SK-N-MC (cell line): Measurements from ENCODE around the gene NR1H4.
"Not testable (repeated sequence)": the region's sequence is repeated elsewhere in the genome, so short reads cannot be mapped to it uniquely, and the experiment has no call there.

Experiments
- EZH2 ChIP-seq: fragments of 200-600 bp; sonication (generic); IDR thresholded peaks from one replicate; pipeline ENCODE4 v1.6.1; 2017; ENCODE audit warnings: antibody characterized with exemption
- FOXP2 ChIP-seq: optimal IDR thresholded peaks from 2 replicates; pipeline ENCODE3; 2011; ENCODE audit warnings: mild to moderate bottlenecking, moderate library complexity; ENCODE audit not compliant: insufficient read depth; ENCODE audit errors: extremely low read length, control extremely low read depth
- POLR2AphosphoS5 ChIP-seq: IDR thresholded peaks from 2 replicates; pipeline ENCODE4 v1.6.1; 2012; ENCODE audit warnings: mild to moderate bottlenecking, low read depth, low read length, borderline replicate concordance

DNA sequence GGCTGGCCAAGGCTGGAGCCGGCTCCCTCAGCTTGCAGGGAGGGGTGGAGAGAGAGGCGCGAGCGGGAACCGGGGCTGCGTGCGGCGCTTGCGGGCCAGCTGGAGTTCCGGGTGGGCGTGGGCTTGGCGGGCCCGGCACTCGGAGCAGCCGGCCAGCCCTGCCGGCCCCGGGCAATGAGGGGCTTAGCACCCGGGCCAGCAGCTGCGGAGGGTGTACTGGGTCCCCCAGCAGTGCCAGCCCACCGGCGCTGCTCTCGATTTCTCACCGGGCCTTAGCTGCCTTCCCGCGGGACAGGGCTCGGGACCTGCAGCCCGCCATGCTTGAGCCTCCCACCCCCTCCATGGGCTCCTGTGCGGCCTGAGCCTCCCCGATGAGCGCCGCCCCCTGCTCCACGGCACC is 43.4 kb upstream of the NR1H4 start:
- TF ChIP-seq EZH2, POLR2AphosphoS5, FOXP2: not testable (repeated sequence)
